DMS53 treated with DMSO at 0.1 percent for 48 hours (cell line): ENCODE data around the gene LRRC2.
"Not testable (repeated sequence)": the region's sequence is repeated elsewhere in the genome, so short reads cannot be mapped to it uniquely, and the experiment has no call there.

Source experiments
- DNase-seq: peaks from one replicate; lab custom pipeline; 2025; ENCODE audit not compliant: unreplicated experiment; lab: John Stamatoyannopoulos, UW

The LRRC2 gene

GRCh38 chr3:46558184-46559043, 7.7 kb downstream of the LRRC2 start:
- DNase-seq: peak; percentile 72

- DNase-seq: no peak
Measured at GRCh38 chr3:46557814-46558183, 8.3 kb downstream of the LRRC2 start.

- DNase-seq: no peak
Measured at GRCh38 chr3:46553154-46553553, 12.9 kb downstream of the LRRC2 start.

GRCh38 chr3:46552538-46552937, 13.6 kb downstream of the LRRC2 start:
- no peak for DNase-seq

- no peak for DNase-seq
Measured at GRCh38 chr3:46551615-46552014, 14.5 kb downstream of the LRRC2 start.

- DNase-seq: no peak
Measured at GRCh38 chr3:46549989-46550388, 16.1 kb downstream of the LRRC2 start.

GRCh38 chr3:46549408-46549904, 16.6 kb downstream of the LRRC2 start:
- no peak for DNase-seq

- DNase-seq: not testable (repeated sequence)
Measured at GRCh38 chr3:46548611-46549010, 17.5 kb downstream of the LRRC2 start.

GRCh38 chr3:46546896-46547440, 19.1 kb downstream of the LRRC2 start:
- no peak for DNase-seq

GRCh38 chr3:46545818-46546630, 20.1 kb downstream of the LRRC2 start:
- DNase-seq: no peak

GRCh38 chr3:46544771-46545503, 21.2 kb downstream of the LRRC2 start:
- DNase-seq: no peak

GRCh38 chr3:46542801-46543201, 23.3 kb downstream of the LRRC2 start:
- DNase-seq: no peak

GRCh38 chr3:46542344-46542743, 23.8 kb downstream of the LRRC2 start:
- no peak for DNase-seq

- no peak for DNase-seq
Measured at GRCh38 chr3:46541835-46542234, 24.3 kb downstream of the LRRC2 start.

GRCh38 chr3:46540550-46540949, 25.6 kb downstream of the LRRC2 start:
- no peak for DNase-seq

GRCh38 chr3:46539443-46540005, 26.6 kb downstream of the LRRC2 start:
- DNase-seq: no peak

- no peak for DNase-seq
Measured at GRCh38 chr3:46538803-46539442, 27.2 kb downstream of the LRRC2 start.

- DNase-seq: not testable (repeated sequence)
Measured at GRCh38 chr3:46538425-46538802, 27.7 kb downstream of the LRRC2 start.

GRCh38 chr3:46537779-46538178, 28.3 kb downstream of the LRRC2 start:
- no peak for DNase-seq

- no peak for DNase-seq
Measured at GRCh38 chr3:46537316-46537715, 28.8 kb downstream of the LRRC2 start.
